GM12878 (cell line): Measurements from ENCODE around the gene RPS26. TPM values are rescaled to one million over a fixed set of nuclear protein-coding genes. Genes with fewer than 3 reads are reported as not detected.

Experiments
- ATAC-seq: fragments of 200-7000 bp; cut with Tn5 transposase; 3 replicates; pipeline ENCODE4 v1.9.1; 2020; ENCODE audit warnings: mild to moderate bottlenecking, moderate library complexity
- BruUV-seq: library from RNA; stranded (reverse); fragments of 400-500 nt; replicated peaks from 2 replicates; lab custom pipeline; 2021; lab: Mats Ljungman, UMichigan
- CTCF ChIA-PET: fragments of 300-600 bp; sonication (Branson Sonifier 250); formaldehyde crosslinking; extraction: SDS; loops from one replicate; lab custom pipeline; 2021; ENCODE audit warnings: inconsistent platforms; lab: Yijun Ruan, JAX
- POLR2A ChIA-PET: fragments of 350-600 bp; formaldehyde crosslinking; extraction: SDS; loops from one replicate; lab custom pipeline; 2021; ENCODE audit warnings: inconsistent platforms; lab: Charles Lee
- RAD21 ChIA-PET: fragments of 300-600 bp; sonication (Branson Sonifier 250); formaldehyde crosslinking; loops from one replicate; lab custom pipeline; 2023; ENCODE audit warnings: antibody characterized with exemption; ENCODE audit not compliant: unreplicated experiment; lab: Charles Lee
- SMC1A ChIA-PET: fragments of 300-600 bp; sonication (Branson Sonifier 250); formaldehyde crosslinking; loops from one replicate; lab custom pipeline; 2023; ENCODE audit not compliant: unreplicated experiment, uncharacterized antibody; lab: Charles Lee
- DNase-seq: peaks from one replicate; pipeline ENCODE4 v3.0.0-alpha.2; 2011; ENCODE audit warnings: low read depth, low spot score
- FAIRE-seq: peaks from 3 replicates; lab custom pipeline; 2011; peaks lifted over from hg19 to GRCh38; lab: Jason Lieb, UNC
- H2AFZ ChIP-seq: 2 replicates; pipeline ENCODE4 v1.6.0; 2011; ENCODE audit warnings: low read depth, low read length, control low read depth; ENCODE audit not compliant: control insufficient read depth
- H3K27ac ChIP-seq: 2 replicates; pipeline ENCODE4 v1.5.1; 2011; ENCODE audit warnings: control low read depth; ENCODE audit not compliant: control insufficient read depth, insufficient read depth
- H3K27me3 ChIP-seq, 2 experiments: replicated peaks in 1 of 2; 2 replicates each; pipeline versions ENCODE4 v1.6.0 to v1.6.1; 2011; ENCODE audit warnings: low read length in 1 of 2; ENCODE audit not compliant: control insufficient read depth in 2 of 2, insufficient read depth in 2 of 2
- H3K36me3 ChIP-seq, 2 experiments: 2 replicates each; pipeline ENCODE4 v1.5.1; 2011; ENCODE audit warnings: low read length in 1 of 2; ENCODE audit not compliant: control insufficient read depth in 2 of 2, insufficient read depth in 2 of 2
- H3K4me1 ChIP-seq: 2 replicates; pipeline ENCODE4 v1.6.1; 2011; ENCODE audit warnings: mild to moderate bottlenecking, low read length, moderate library complexity, mixed read lengths; ENCODE audit not compliant: control insufficient read depth, insufficient read depth
- H3K4me2 ChIP-seq: 2 replicates; pipeline ENCODE4 v1.6.0; 2011; ENCODE audit warnings: control low read depth; ENCODE audit not compliant: control insufficient read depth, insufficient read depth
- H3K4me3 ChIP-seq: fragments of 200-600 bp; sonication (generic); 2 replicates; pipeline ENCODE4 v1.5.1; 2016
- H3K79me2 ChIP-seq: 2 replicates; pipeline ENCODE4 v1.6.0; 2011; ENCODE audit warnings: low read length; ENCODE audit not compliant: control insufficient read depth, insufficient read depth
- H3K9ac ChIP-seq: 2 replicates; pipeline ENCODE4 v1.8.0; 2011; ENCODE audit warnings: low read length, control low read depth, mixed read lengths; ENCODE audit not compliant: control insufficient read depth, insufficient read depth
- H3K9me3 ChIP-seq: replicated peaks from 3 replicates; pipeline ENCODE4 v1.5.1; 2011; ENCODE audit warnings: mild to moderate bottlenecking, low read length; ENCODE audit not compliant: control insufficient read depth, insufficient read depth
- H4K20me1 ChIP-seq: 2 replicates; pipeline ENCODE4 v1.6.0; 2011; ENCODE audit not compliant: control insufficient read depth, insufficient read depth
- E4F1 ChIP-seq: fragments of 450-650 bp; IDR thresholded peaks from 2 replicates; pipeline ENCODE4 v1.6.1; 2018; ENCODE audit warnings: borderline replicate concordance, mild to moderate bottlenecking; ENCODE audit not compliant: partially characterized antibody
- MLLT1 ChIP-seq: fragments of 450-650 bp; IDR thresholded peaks from 2 replicates; pipeline ENCODE4 v1.6.1; 2016; ENCODE audit warnings: mild to moderate bottlenecking
- MYB ChIP-seq: fragments of 150-350 bp; IDR thresholded peaks from 2 replicates; pipeline ENCODE4 v1.6.1; 2014; ENCODE audit warnings: mild to moderate bottlenecking, low read depth, low read length, borderline replicate concordance
- REST ChIP-seq: IDR thresholded peaks from 2 replicates; pipeline ENCODE4 v1.6.1; 2012; ENCODE audit warnings: mild to moderate bottlenecking, low read depth, low read length
- TCF12 ChIP-seq: IDR thresholded peaks from 2 replicates; pipeline ENCODE4 v1.6.1; 2011; ENCODE audit warnings: low read depth, mild to moderate bottlenecking, low read length
- WGBS: methylation state at CpG from one replicate; pipeline ENCODE4 v1.1.6; 2016; ENCODE audit warnings: low lambda C conversion rate; ENCODE audit not compliant: insufficient replicate concordance, insufficient coverage; ENCODE audit errors: missing lambda C conversion rate; 5-methylcytosine and 5-hydroxymethylcytosine counted together
- in situ Hi-C: fragments of 300-500 bp; cut with MboI; formaldehyde crosslinking; loops from 9 replicates; pipeline ENCODE4 v1.14.3; 2018; ENCODE audit warnings: mixed read lengths
- intact Hi-C: fragments of 100-400 bp; cut with micrococcal nuclease; formaldehyde crosslinking; loops from one replicate; pipeline ENCODE4 v1.14.2; 2022; ENCODE audit not compliant: unreplicated experiment
- polyA plus RNA-seq, 11 experiments: library from polyadenylated mRNA; depleted of rRNA in 4 of 11; unstranded in 6 of 11; stranded (reverse) in 5 of 11; fragments of >200 nt; fragmentation: Nextera tagmentation in 4 of 11; fragmentation: Illumina TruSeq in 1 of 11; extraction: Ambion mirVana in 4 of 11; extraction: Trizol in 1 of 11; gene quantifications; 1 replicate in 1 of 11; 2 replicates in 10 of 11; pipeline versions ENCODE4 v1.2.1 to v1.2.3, GENCODE V29; 2011 to 2016; ENCODE audit warnings: inconsistent platforms in 2 of 11, missing spikeins in 2 of 11, low read depth in 1 of 11
- total RNA-seq, 4 experiments: library from RNA; depleted of rRNA in 3 of 4; stranded (reverse); fragments of >200 nt in 3 of 4; fragmentation: Illumina TruSeq in 1 of 4; extraction: Trizol in 1 of 4; gene quantifications; 2 replicates each; pipeline versions ENCODE4 v1.2.1 to v1.2.3, GENCODE V29; 2013 to 2021

Gene RPS26
- total and polyA plus RNA-seq, 10 of the 15 experiments (the other 5 are each of a cell fraction or from before 2014, with no cell fraction given) = 75.5 to 3,147 (median 881) TPM

- Histone ChIP-seq H3K79me2 (no peaks in the 10 kb centered on the region), H3K27me3 (peaks cover 3 to 4% of the 10 kb centered on the region in 2 experiments; a peak in 3 of 4 replicates), H3K4me3 (no peak overlapping the region), H3K9me3 (no peaks in the 10 kb centered on the region), H2AFZ (no peak overlapping the region), H3K4me2 (no peak overlapping the region), H4K20me1 (no peaks in the 10 kb centered on the region), H3K36me3 (no peaks in the 10 kb centered on the region), H3K4me1 (no peaks in the 10 kb centered on the region), H3K27ac (no peak overlapping the region), H3K9ac (no peak overlapping the region)
- SMC1A ChIA-PET = no interaction called here
- intact Hi-C loops (no loop called here), in situ Hi-C loops (no loop called here)
- POLR2A ChIA-PET = interaction anchor here (0.9 kb wide), 1 partner anchor 352 kb away, joined by 3 read pairs; no protein-coding TSS in a partner anchor
- TF ChIP-seq MLLT1 (no peak), TCF12 (no peak), E4F1 (no peak), REST (no peak), MYB (no peak)
- DNase-seq (no peak), ATAC-seq (no peak), FAIRE-seq (no peak)
- CTCF ChIA-PET = interaction anchor here (0.5 to 2.0 kb wide), 6 partner anchors 18 to 104 kb away, joined by 3 to 6 read pairs (median 4); partner anchors contain the start of gene SMARCC2
- 81% methylated on average over 3 of the region's 3 CpGs for WGBS
- RAD21 ChIA-PET = interaction anchor here (1.0 kb wide), 1 partner anchor 33 kb away, joined by 3 read pairs; no protein-coding TSS in a partner anchor
- BruUV-seq = no TSS peak
These were observed 44.4 kb downstream of the RPS26 start for GRCh38 chr12:56086096-56086495.
